Activated B cell treated with CpG ODN at 0.5 μM for 24 hours (primary cell): Measurements from ENCODE around the gene MON2. TPM values are rescaled to one million over a fixed set of nuclear protein-coding genes. Genes with fewer than 3 reads are reported as not detected.

Experiments used
- ATAC-seq: fragments of 200-7000 bp; cut with Tn5 transposase; one replicate; pipeline ENCODE4 v1.10.0; 2021; ENCODE audit warnings: low read depth, mild to moderate bottlenecking, moderate library complexity
- CTCF ChIA-PET: fragments of 350-600 bp; sonication (Branson Sonifier 250); formaldehyde crosslinking; loops from one replicate; lab custom pipeline; 2021; ENCODE audit warnings: antibody characterized with exemption; lab: Charles Lee
- POLR2A ChIA-PET: fragments of 350-600 bp; sonication (Branson Sonifier 250); formaldehyde crosslinking; loops from one replicate; lab custom pipeline; 2021; ENCODE audit warnings: antibody characterized with exemption; lab: Charles Lee
- DNase-seq: peaks from one replicate; pipeline ENCODE4 v3.0.0; 2022
- H3K27ac Mint-ChIP-seq: one replicate; pipeline ENCODE4 v1.8.0; 2020; ENCODE audit warnings: mixed read lengths
- H3K27me3 Mint-ChIP-seq: one replicate; pipeline ENCODE4 v1.8.0; 2021; ENCODE audit warnings: mixed read lengths
- H3K36me3 Mint-ChIP-seq: one replicate; pipeline ENCODE4 v1.8.0; 2021; ENCODE audit warnings: low read depth, mixed read lengths
- H3K4me1 Mint-ChIP-seq: one replicate; pipeline ENCODE4 v1.8.0; 2021; ENCODE audit warnings: mixed read lengths
- H3K4me3 Mint-ChIP-seq: one replicate; pipeline ENCODE4 v1.8.0; 2020; ENCODE audit warnings: mild to moderate bottlenecking, mixed read lengths
- H3K9me3 Mint-ChIP-seq: one replicate; pipeline ENCODE4 v1.8.0; 2020; ENCODE audit warnings: mixed read lengths
- CTCF ChIP-seq: fragments of 200-600 bp; IDR thresholded peaks from one replicate; pipeline ENCODE4 v1.8.0; 2022; ENCODE audit warnings: antibody characterized with exemption, mild to moderate bottlenecking
- intact Hi-C: fragments of 100-400 bp; cut with micrococcal nuclease; formaldehyde crosslinking; loops from one replicate; pipeline ENCODE4 v1.15.1; 2024
- total RNA-seq: library from RNA; stranded (reverse); gene quantifications from 2 replicates; pipeline ENCODE4 v1.2.3, GENCODE V29; 2022

Gene MON2
- 51.6 and 69.9 TPM in 2 replicates for total RNA-seq

- Mint-ChIP-seq H3K4me1 (peaks cover 28% of the 10 kb centered on the region), H3K4me3 (peak within 1 kb of the TSS; percentile 84), H3K9me3 (peaks cover 8% of the 10 kb centered on the region), H3K27ac (peak within 1 kb of the TSS; percentile 84), H3K27me3 (no peaks in the 10 kb centered on the region), H3K36me3 (peaks cover 10% of the 10 kb centered on the region)
- POLR2A ChIA-PET, result interaction anchor here (0.8 to 4.8 kb wide), 6 partner anchors 18 to 207 kb away, joined by 3 to 52 read pairs (median 4); partner anchors contain the start of gene USP15
- TF ChIP-seq CTCF, result no peak
- intact Hi-C loops, result loop anchor here (1.0 to 5.0 kb wide), 5 partner anchors 29 to 1940 kb away; partner anchors contain the start of genes KICS2 and USP15
- peak; percentile 96 for ATAC-seq
- CTCF ChIA-PET, result interaction anchor here (1.2 to 1.5 kb wide), 3 partner anchors 29 to 346 kb away, joined by 3 to 4 read pairs (median 4); no protein-coding TSS in a partner anchor
- peak; percentile 85 for DNase-seq
These were observed at the start of gene MON2 for GRCh38 chr12:62466594-62467491. MON2 (plus strand) TSS chr12:62466826; CDS start chr12:62467208, 382 bp downstream.

- H3K27me3 Mint-ChIP-seq, result peaks cover 9% of the 10 kb centered on the region
- ATAC-seq (no peak), DNase-seq (no peak)
- intact Hi-C loops, result no loop called here
- no peaks in the 10 kb centered on the region for H3K4me1 Mint-ChIP-seq
- H3K27ac Mint-ChIP-seq, result no peak overlapping the region
- H3K4me3 Mint-ChIP-seq, result no peak overlapping the region
- no peak for TF ChIP-seq CTCF
- no peaks in the 10 kb centered on the region for H3K36me3 Mint-ChIP-seq
- ChIA-PET CTCF (interaction anchor here (1.8 kb wide), 1 partner anchor 9 kb away, joined by 4 read pairs; no protein-coding TSS in a partner anchor), POLR2A (no interaction called here)
- H3K9me3 Mint-ChIP-seq, result peaks cover 22% of the 10 kb centered on the region
These were observed 40.5 kb upstream of the MON2 start for GRCh38 chr12:62426089-62426488.

GRCh38 chr12:62429457-62429856 is 37.2 kb upstream of the MON2 start:
- no peak for ATAC-seq
- no peak for DNase-seq
- CTCF ChIA-PET, result interaction anchor here (1.1 kb wide), 1 partner anchor 9 kb away, joined by 3 read pairs; no protein-coding TSS in a partner anchor
- POLR2A ChIA-PET, result no interaction called here
- Mint-ChIP-seq H3K27ac (no peak overlapping the region), H3K4me3 (no peak overlapping the region), H3K27me3 (peaks cover 16% of the 10 kb centered on the region), H3K36me3 (no peaks in the 10 kb centered on the region), H3K9me3 (peaks cover 9% of the 10 kb centered on the region), H3K4me1 (peaks cover under 1% of the 10 kb centered on the region)
- intact Hi-C loops, result no loop called here
- TF ChIP-seq CTCF, result no peak

GRCh38 chr12:62434494-62435302 is 31.9 kb upstream of the MON2 start:
- no peak for TF ChIP-seq CTCF
- Mint-ChIP-seq H3K27ac (no peak overlapping the region), H3K4me3 (peak overlapping the region; percentile 79), H3K4me1 (peaks cover 17% of the 10 kb centered on the region), H3K9me3 (no peaks in the 10 kb centered on the region), H3K36me3 (no peaks in the 10 kb centered on the region), H3K27me3 (peaks cover 19% of the 10 kb centered on the region)
- ATAC-seq, result peak; percentile 50
- intact Hi-C loops, result loop anchor here (2.0 kb wide), 1 partner anchor 146 kb away; no protein-coding TSS in a partner anchor
- no peak for DNase-seq
- ChIA-PET CTCF (interaction anchor here (1.1 to 5.5 kb wide), 5 partner anchors 8 to 379 kb away, joined by 3 to 110 read pairs (median 6); no protein-coding TSS in a partner anchor), POLR2A (no interaction called here)
